ENCODE results near the gene KIF3A. TPM values are rescaled to one million over a fixed set of nuclear protein-coding genes. Genes with fewer than 3 reads are reported as not detected.

KIF3A gene
- total and polyA plus RNA-seq, 2 of the 8 experiments (the other 6 are each of a cell fraction or from before 2014, with no cell fraction given): 3.1 to 13.1 TPM

DNA sequence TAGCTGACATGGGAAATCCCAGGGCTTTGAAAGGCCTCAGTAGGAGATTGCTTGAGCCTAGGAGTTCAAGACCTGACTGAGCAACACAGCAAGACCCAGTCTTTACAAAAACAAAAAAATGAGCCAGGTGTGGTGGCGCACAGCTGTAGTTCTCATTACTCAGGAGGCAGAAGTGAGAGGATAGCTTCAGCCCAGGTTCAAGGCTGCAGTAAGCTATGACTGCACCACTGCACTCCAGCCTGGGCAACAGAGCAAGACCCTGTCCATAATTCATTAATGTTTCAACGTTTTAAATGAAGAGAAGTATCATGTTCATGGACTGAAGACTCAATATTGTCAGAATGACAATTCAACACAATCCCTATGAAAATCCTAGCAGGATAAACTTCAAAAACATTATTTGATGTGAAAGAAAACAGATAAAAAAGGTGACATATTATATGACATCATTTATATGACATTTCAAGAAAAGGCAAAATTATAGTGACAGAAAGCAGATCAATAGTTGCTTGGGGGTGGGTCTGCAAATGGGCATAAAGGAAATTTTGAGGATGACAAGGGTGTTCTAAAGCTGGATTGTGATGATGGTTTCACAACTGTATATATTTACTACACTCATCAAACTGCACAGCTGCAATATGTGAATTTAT lies 3.7 kb downstream of the KIF3A start:
- FAIRE-seq (no peak), DNase-seq (ENCODE audit: low read depth in 1 of 2, low spot score in 2 of 2) (no peak)
- 75% methylated on average over 2 of the region's 2 CpGs; no CpG with 5 or more reads in 1 of the 2 experiments for WGBS, 2 experiments (ENCODE audit: extremely low coverage in 1 of 2, insufficient coverage in 1 of 2, insufficient read length in 1 of 2, insufficient replicate concordance in 2 of 2, low coverage in 1 of 2, low lambda C conversion rate in 2 of 2, missing lambda C conversion rate in 1 of 2)
- Histone ChIP-seq H3K23me2 (ENCODE audit: low read depth, low read length) (peaks cover 3% of the 10 kb centered on the region; the same call in 1 of the 2 replicates), H3K18ac (ENCODE audit: extremely low read depth, low read length) (no peak overlapping the region), H3K36me3 (ENCODE audit: control insufficient read depth in 2 of 4, insufficient read depth in 4 of 4, low read length in 3 of 4) (no peaks in the 10 kb centered on the region; a peak in 1 of 8 replicates), H3K4ac (replicated peaks; ENCODE audit: insufficient read length, low read depth, low read length) (no peak overlapping the region), H2BK12ac (ENCODE audit: low read depth, low read length) (no peak overlapping the region), H4K8ac (ENCODE audit: extremely low read depth, insufficient read depth, low read length) (no peak overlapping the region), H2BK15ac (ENCODE audit: low read length) (no peak overlapping the region), H3K79me2 (ENCODE audit: control insufficient read depth in 1 of 2, insufficient read depth in 2 of 2, low read length in 2 of 2) (no peaks in the 10 kb centered on the region), H3K4me1 (replicated peaks in 1 of 4; ENCODE audit: control insufficient read depth in 3 of 4, insufficient read depth in 4 of 4, low read length in 3 of 4) (peaks cover 0 to 4% (median under 1%) of the 10 kb centered on the region in 4 experiments; a peak in 2 of 7 replicates), H3K56ac (replicated peaks; ENCODE audit: insufficient read length, low read depth, low read length) (no peak overlapping the region), H3K27ac (ENCODE audit: low read depth, low read length) (no peak overlapping the region), H3K14ac (ENCODE audit: insufficient read length) (no peak overlapping the region), H3K4me3 (ENCODE audit: extremely low read depth in 1 of 4, insufficient read depth in 2 of 4, low read depth in 3 of 4, low read length in 4 of 4) (no peak overlapping the region), H2BK5ac (ENCODE audit: low read depth, low read length) (no peak overlapping the region), H2AFZ (ENCODE audit: low read length) (no peak overlapping the region), H4K20me1 (replicated peaks in 1 of 2; ENCODE audit: control insufficient read depth in 1 of 2, insufficient read depth in 2 of 2, low read length in 2 of 2) (no peaks in the 10 kb centered on the region), H2BK120ac (replicated peaks; ENCODE audit: low read depth, low read length) (no peak overlapping the region), H3K79me1 (ENCODE audit: low read depth, low read length) (no peaks in the 10 kb centered on the region; the same call in 1 of the 2 replicates), H3K27me3 (replicated peaks in 1 of 4; ENCODE audit: control insufficient read depth in 3 of 4, extremely low read depth in 1 of 4, insufficient read depth in 3 of 4, low read length in 3 of 4) (peaks cover 0 to 5% (median 0%) of the 10 kb centered on the region in 4 experiments; a peak in 1 of 7 replicates), H4K91ac (replicated peaks; ENCODE audit: insufficient read length, low read length) (no peak overlapping the region), H4K5ac (ENCODE audit: insufficient read length, low read depth, low read length) (no peak overlapping the region), H2AK5ac (ENCODE audit: low read depth, low read length) (no peak overlapping the region), H3K23ac (ENCODE audit: insufficient read length) (no peak overlapping the region), H3K9me3 (ENCODE audit: insufficient read depth in 2 of 2, low read depth in 1 of 2, low read length in 1 of 2) (no peaks in the 10 kb centered on the region), H2BK20ac (ENCODE audit: low read length) (no peak overlapping the region), H3K9ac (replicated peaks in 1 of 4; ENCODE audit: extremely low read depth in 1 of 4, low read depth in 3 of 4, low read length in 3 of 4) (no peak overlapping the region), H3K4me2 (ENCODE audit: insufficient read depth in 1 of 2, low read depth in 2 of 2, low read length in 2 of 2) (no peak overlapping the region)
- TF ChIP-seq SRF (IDR thresholded peaks at IDR 0.05; ENCODE audit: low read depth, low read length): no peak
- POLR2A ChIA-PET (ENCODE audit: partially characterized antibody): no interaction called here
- CTCF ChIA-PET (ENCODE audit: partially characterized antibody): interaction anchor here (0.8 to 1.5 kb wide), 3 partner anchors 13 to 206 kb away, joined by 3 to 6 read pairs (median 3); partner anchors contain the start of gene CCNI2
